HUES48 (cell line): Measurements from ENCODE around the gene LHFPL3.
"Not testable (repeated sequence)": the region's sequence is repeated elsewhere in the genome, so short reads cannot be mapped to it uniquely, and the experiment has no call there.

Experiments used
- H3K27ac ChIP-seq: one replicate; pipeline ENCODE4 v1.7.0; 2013; ENCODE audit warnings: low read depth, low read length, inconsistent platforms
- H3K27me3 ChIP-seq: 2 replicates; pipeline ENCODE4 v1.6.1; 2013; ENCODE audit warnings: mild to moderate bottlenecking, low read length; ENCODE audit not compliant: control insufficient read depth, insufficient read depth
- H3K36me3 ChIP-seq: 2 replicates; pipeline ENCODE4 v1.6.1; 2013; ENCODE audit warnings: low read length; ENCODE audit not compliant: control insufficient read depth, insufficient read depth
- H3K4me1 ChIP-seq: 2 replicates; pipeline ENCODE4 v1.6.1; 2013; ENCODE audit warnings: mild to moderate bottlenecking, low read length; ENCODE audit not compliant: control insufficient read depth, insufficient read depth
- H3K4me3 ChIP-seq: 2 replicates; pipeline ENCODE4 v1.5.1; 2013; ENCODE audit warnings: mild to moderate bottlenecking, low read depth, low read length
- H3K9ac ChIP-seq: 2 replicates; pipeline ENCODE4 v1.6.1; 2013; ENCODE audit warnings: mild to moderate bottlenecking, low read depth, low read length, moderate library complexity
- H3K9me3 ChIP-seq: 2 replicates; pipeline ENCODE4 v1.6.1; 2013; ENCODE audit warnings: low read length; ENCODE audit not compliant: control insufficient read depth, insufficient read depth

The LHFPL3 gene

GRCh38 chr7:104534149-104534548, 205.7 kb downstream of the LHFPL3 start:
- no peaks in the 10 kb centered on the region for H3K4me1 ChIP-seq
- no peaks in the 10 kb centered on the region for H3K27me3 ChIP-seq
- H3K4me3 ChIP-seq: no peak overlapping the region
- no peaks in the 10 kb centered on the region for H3K36me3 ChIP-seq
- H3K9ac ChIP-seq: no peak overlapping the region
- no peak overlapping the region for H3K27ac ChIP-seq
- no peaks in the 10 kb centered on the region for H3K9me3 ChIP-seq

- no peaks in the 10 kb centered on the region for H3K4me1 ChIP-seq
- no peaks in the 10 kb centered on the region for H3K9me3 ChIP-seq
- H3K9ac ChIP-seq: no peak overlapping the region
- no peak overlapping the region for H3K27ac ChIP-seq
- no peak overlapping the region for H3K4me3 ChIP-seq
- H3K27me3 ChIP-seq: no peaks in the 10 kb centered on the region
- H3K36me3 ChIP-seq: no peaks in the 10 kb centered on the region
These were observed 207.4 kb downstream of the LHFPL3 start for GRCh38 chr7:104535841-104536240.

DNA sequence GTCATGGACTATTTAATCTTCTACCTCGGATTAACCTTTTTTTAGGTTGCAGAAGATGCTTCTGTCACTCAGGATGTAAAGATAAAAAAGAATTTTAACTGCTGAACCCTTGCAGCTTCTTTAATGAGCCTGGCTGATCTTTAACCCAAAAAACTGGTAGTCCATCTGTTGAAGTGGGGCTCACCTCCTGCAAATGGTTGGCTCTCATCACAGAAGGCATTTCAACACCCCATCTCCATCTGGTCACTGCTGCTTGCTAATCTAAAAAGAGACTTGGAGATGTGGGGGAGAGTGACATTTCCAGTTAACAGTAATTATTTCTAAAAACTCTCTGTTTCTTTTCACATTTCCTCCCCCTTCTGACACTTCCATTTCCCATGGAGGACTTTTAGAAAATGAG, 208.6 kb downstream of the LHFPL3 start:
- Histone ChIP-seq H3K4me1 (no peaks in the 10 kb centered on the region), H3K27ac (no peak overlapping the region), H3K9me3 (no peaks in the 10 kb centered on the region), H3K4me3 (no peak overlapping the region), H3K36me3 (no peaks in the 10 kb centered on the region), H3K9ac (no peak overlapping the region), H3K27me3 (no peaks in the 10 kb centered on the region)

DNA sequence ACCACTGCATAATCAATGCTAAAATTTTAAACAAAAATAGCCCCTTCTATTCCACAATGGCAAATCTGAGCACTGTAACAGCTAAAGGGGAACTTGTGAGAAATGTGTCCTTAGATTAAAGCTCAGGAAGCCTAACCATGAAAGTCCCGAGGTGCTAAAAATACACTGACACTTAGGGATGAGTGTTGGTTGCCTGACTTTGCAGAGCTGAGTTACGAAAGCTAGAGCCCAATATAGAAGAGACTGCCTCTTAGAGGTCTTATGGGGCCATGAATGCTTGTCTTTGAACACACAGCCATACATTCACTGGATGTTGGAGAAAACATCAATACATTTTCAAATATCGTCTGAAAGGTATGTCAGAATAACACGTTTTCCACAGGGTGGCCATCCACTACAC, 209.7 kb downstream of the LHFPL3 start:
- no peaks in the 10 kb centered on the region for H3K4me1 ChIP-seq
- H3K9ac ChIP-seq: no peak overlapping the region
- no peaks in the 10 kb centered on the region for H3K9me3 ChIP-seq
- no peaks in the 10 kb centered on the region for H3K36me3 ChIP-seq
- no peak overlapping the region for H3K4me3 ChIP-seq
- H3K27me3 ChIP-seq: no peaks in the 10 kb centered on the region
- no peak overlapping the region for H3K27ac ChIP-seq

DNA sequence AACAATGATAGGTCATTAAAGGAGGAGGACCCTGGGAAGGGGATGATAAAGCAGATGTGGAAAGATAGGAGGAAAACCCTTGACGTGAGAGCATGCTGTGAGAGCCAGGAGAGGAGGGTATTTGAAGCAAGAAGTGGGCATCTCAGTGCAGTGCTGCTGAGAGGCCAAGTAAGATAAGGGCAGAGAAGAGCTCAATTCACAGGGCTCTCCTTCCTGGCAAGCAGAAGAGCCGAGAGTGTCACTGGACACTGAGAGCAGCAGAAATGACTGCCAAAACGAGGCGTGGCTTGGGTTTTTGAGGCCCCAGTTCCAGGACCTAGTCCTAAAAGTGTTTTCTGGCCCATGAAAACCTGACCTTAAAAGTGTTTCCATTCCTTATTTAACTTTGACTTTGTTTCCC, 213.5 kb downstream of the LHFPL3 start:
- no peak overlapping the region for H3K4me3 ChIP-seq
- no peak overlapping the region for H3K9ac ChIP-seq
- H3K36me3 ChIP-seq: no peaks in the 10 kb centered on the region
- no peak overlapping the region for H3K27ac ChIP-seq
- H3K4me1 ChIP-seq: no peaks in the 10 kb centered on the region
- no peaks in the 10 kb centered on the region for H3K9me3 ChIP-seq
- no peaks in the 10 kb centered on the region for H3K27me3 ChIP-seq

DNA sequence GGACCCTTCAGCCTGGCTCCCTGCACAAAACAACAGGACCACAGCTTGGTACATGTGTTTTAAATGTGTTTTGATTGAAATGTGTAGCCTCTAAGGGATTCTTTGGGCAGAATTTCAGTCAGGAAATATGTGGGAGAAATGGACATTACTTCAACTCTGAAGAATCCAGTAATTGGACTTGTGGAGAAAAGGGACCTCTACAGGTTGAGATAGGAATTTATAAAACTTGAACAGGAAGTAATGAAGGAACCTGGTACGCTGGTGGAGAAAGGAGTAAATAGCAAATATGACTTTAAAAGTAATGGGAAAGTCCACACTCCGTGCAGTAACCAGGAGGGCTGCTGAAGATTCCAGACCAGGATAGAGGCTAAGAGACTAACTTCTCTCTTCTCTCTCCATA, 220.5 kb downstream of the LHFPL3 start:
- H3K4me3 ChIP-seq: no peak overlapping the region
- no peak overlapping the region for H3K9ac ChIP-seq
- no peaks in the 10 kb centered on the region for H3K4me1 ChIP-seq
- no peaks in the 10 kb centered on the region for H3K27me3 ChIP-seq
- H3K36me3 ChIP-seq: no peaks in the 10 kb centered on the region
- no peak overlapping the region for H3K27ac ChIP-seq
- no peaks in the 10 kb centered on the region for H3K9me3 ChIP-seq

DNA sequence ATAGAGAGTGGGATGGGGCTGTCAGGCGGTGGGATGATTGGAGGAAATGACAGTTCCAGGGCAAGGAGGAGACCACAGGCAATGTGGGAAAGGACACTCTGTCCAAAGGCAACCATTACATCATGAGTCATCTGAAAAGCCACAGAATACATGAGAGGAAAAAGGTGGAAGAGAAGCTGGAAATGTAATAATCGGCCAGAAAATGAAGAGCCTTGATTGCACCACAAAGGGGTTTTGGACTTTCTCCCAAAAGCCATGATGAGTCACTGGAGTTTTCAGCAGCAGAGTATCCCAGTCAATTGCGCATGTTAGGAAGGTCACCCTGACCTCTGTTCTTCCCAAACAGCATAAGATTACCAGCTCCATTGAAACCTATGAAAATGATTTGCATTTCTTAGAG, 222.0 kb downstream of the LHFPL3 start:
- no peaks in the 10 kb centered on the region for H3K36me3 ChIP-seq
- H3K4me3 ChIP-seq: no peak overlapping the region
- H3K27ac ChIP-seq: no peak overlapping the region
- H3K9ac ChIP-seq: no peak overlapping the region
- H3K9me3 ChIP-seq: no peaks in the 10 kb centered on the region
- H3K4me1 ChIP-seq: no peaks in the 10 kb centered on the region
- no peaks in the 10 kb centered on the region for H3K27me3 ChIP-seq

GRCh38 chr7:104551226-104551625, 222.8 kb downstream of the LHFPL3 start:
- Histone ChIP-seq H3K4me1 (no peaks in the 10 kb centered on the region), H3K36me3 (no peaks in the 10 kb centered on the region), H3K27ac (no peak overlapping the region), H3K4me3 (no peak overlapping the region), H3K9me3 (no peaks in the 10 kb centered on the region), H3K9ac (no peak overlapping the region), H3K27me3 (no peaks in the 10 kb centered on the region)

GRCh38 chr7:104552102-104552501, 223.7 kb downstream of the LHFPL3 start:
- Histone ChIP-seq H3K9me3 (no peaks in the 10 kb centered on the region), H3K9ac (no peak overlapping the region), H3K27ac (no peak overlapping the region), H3K27me3 (no peaks in the 10 kb centered on the region), H3K36me3 (no peaks in the 10 kb centered on the region), H3K4me3 (no peak overlapping the region), H3K4me1 (no peaks in the 10 kb centered on the region)

- Histone ChIP-seq H3K27ac (no peak overlapping the region), H3K9me3 (no peaks in the 10 kb centered on the region), H3K36me3 (no peaks in the 10 kb centered on the region), H3K4me3 (no peak overlapping the region), H3K4me1 (no peaks in the 10 kb centered on the region), H3K9ac (no peak overlapping the region), H3K27me3 (no peaks in the 10 kb centered on the region)
These were observed 224.7 kb downstream of the LHFPL3 start for GRCh38 chr7:104553074-104553473.

DNA sequence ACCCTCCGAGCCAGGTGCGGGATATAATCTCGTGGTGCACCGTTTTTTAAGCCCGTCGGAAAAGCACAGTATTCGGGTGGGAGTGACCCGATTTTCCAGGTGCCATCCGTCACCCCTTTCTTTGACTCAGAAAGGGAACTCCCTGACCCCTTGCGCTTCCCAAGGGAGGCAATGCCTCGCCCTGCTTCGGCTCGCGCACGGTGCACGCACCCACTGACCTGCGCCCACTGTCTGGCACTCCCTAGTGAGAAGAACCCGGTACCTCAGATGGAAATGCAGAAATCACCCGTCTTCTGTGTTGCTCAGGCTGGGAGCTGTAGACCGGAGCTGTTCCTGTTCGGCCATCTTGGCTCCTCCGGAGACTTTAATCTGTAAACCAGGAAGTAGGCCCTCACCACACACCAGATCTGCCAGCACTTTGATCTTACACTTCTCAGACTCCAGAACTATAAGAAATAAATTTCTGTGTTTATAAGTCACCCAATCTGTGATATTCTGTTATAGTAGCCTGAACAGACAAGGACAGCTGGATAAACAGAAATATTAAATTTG, 235.0 kb downstream of the LHFPL3 start:
- H3K27me3 ChIP-seq, H3K4me3 ChIP-seq, H3K27ac ChIP-seq, H3K9me3 ChIP-seq, H3K4me1 ChIP-seq, H3K9ac ChIP-seq, H3K36me3 ChIP-seq: not testable (repeated sequence)

DNA sequence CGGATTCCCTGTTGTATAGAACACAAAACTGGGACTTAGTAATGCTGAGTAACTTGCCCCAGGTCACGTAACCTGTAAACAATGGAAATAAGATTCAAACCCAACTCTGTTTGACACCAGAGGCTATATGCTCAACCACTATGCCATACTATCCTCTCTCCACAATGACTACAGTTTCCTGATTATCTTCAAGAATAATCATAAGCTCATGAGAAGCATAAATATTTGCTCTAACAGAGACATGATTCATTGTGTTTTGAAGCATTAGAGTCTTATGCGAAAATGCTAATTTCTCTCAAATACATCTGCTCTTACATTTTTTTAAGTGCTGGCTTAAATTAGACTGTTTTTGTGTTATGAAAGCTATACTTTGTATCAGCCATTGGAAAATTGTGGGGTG, 241.3 kb downstream of the LHFPL3 start:
- Histone ChIP-seq H3K36me3 (no peaks in the 10 kb centered on the region), H3K27ac (no peak overlapping the region), H3K4me3 (no peak overlapping the region), H3K27me3 (no peaks in the 10 kb centered on the region), H3K4me1 (no peaks in the 10 kb centered on the region), H3K9me3 (no peaks in the 10 kb centered on the region), H3K9ac (no peak overlapping the region)
